HCT116 (cell line): ENCODE measurements around the gene CDH13. TPM values are rescaled to one million over a fixed set of nuclear protein-coding genes. Genes with fewer than 3 reads are reported as not detected.

Experiments used
- ATAC-seq: fragments of 200-7000 bp; cut with Tn5 transposase; 2 replicates; pipeline ENCODE4 v1.9.1; 2020; ENCODE audit warnings: mild to moderate bottlenecking, moderate library complexity
- BruUV-seq: library from RNA; stranded (reverse); fragments of 400-500 nt; replicated peaks from 2 replicates; lab custom pipeline; 2021; lab: Mats Ljungman, UMichigan
- CTCF ChIA-PET: fragments of 300-600 bp; sonication (Branson Sonifier 250); formaldehyde crosslinking; loops from one replicate; lab custom pipeline; 2021; ENCODE audit warnings: antibody characterized with exemption; lab: Charles Lee
- POLR2A ChIA-PET: fragments of 300-600, 350-600 bp; sonication (Branson Sonifier 250); formaldehyde crosslinking; loops from one replicate; lab custom pipeline; 2021; ENCODE audit warnings: antibody characterized with exemption; lab: Charles Lee
- RAD21 ChIA-PET, 2 experiments: fragments of 300-600 bp; sonication (Branson Sonifier 250); formaldehyde crosslinking; loops; one replicate each; lab custom pipeline; 2023; ENCODE audit warnings: low total read pairs in 2 of 2; ENCODE audit not compliant: uncharacterized antibody in 2 of 2, unreplicated experiment in 2 of 2, low non-redundant PET in 1 of 2; lab: Charles Lee
- DNase-seq: peaks from one replicate; pipeline ENCODE4 v3.0.0-alpha.2; 2010; ENCODE audit warnings: low read depth, low spot score
- H2AFZ ChIP-seq: fragments of 200-600 bp; shearing (Covaris generic), sonication (generic); 2 replicates; pipeline ENCODE4 v1.6.1; 2017; ENCODE audit warnings: low read depth, mixed run types, mixed read lengths, antibody characterized with exemption, low read length; ENCODE audit not compliant: poor library complexity, severe bottlenecking
- H3K27ac ChIP-seq: 2 replicates; pipeline ENCODE4 v1.5.1; 2012; ENCODE audit warnings: low read depth, low read length
- H3K27me3 ChIP-seq: fragments of 200-600 bp; sonication (generic); 2 replicates; pipeline ENCODE4 v1.6.1; 2016; ENCODE audit warnings: mixed run types, low read length, mixed read lengths; ENCODE audit not compliant: insufficient read depth
- H3K36me3 ChIP-seq, 2 experiments: fragments of 200-500 bp in 1 of 2; fragments of 200-600 bp in 1 of 2; sonication (Bioruptor generic) in 1 of 2; sonication (generic) in 1 of 2; 2 replicates each; pipeline versions ENCODE4 v1.5.1 to v1.6.1; 2014 to 2016; ENCODE audit warnings: low read length in 2 of 2, inconsistent platforms in 1 of 2, mixed read lengths in 1 of 2, mixed run types in 1 of 2; ENCODE audit not compliant: insufficient read depth in 2 of 2, control insufficient read depth in 1 of 2
- H3K4me1 ChIP-seq, 2 experiments: fragments of 200-600 bp in 1 of 2; sonication (generic) in 1 of 2; 2 replicates each; pipeline versions ENCODE4 v1.5.1 to v1.6.1; 2012 to 2017; ENCODE audit warnings: low read length in 2 of 2, inconsistent platforms in 1 of 2, mild to moderate bottlenecking in 1 of 2, mixed read lengths in 1 of 2, mixed run types in 1 of 2, moderate library complexity in 1 of 2; ENCODE audit not compliant: insufficient read depth in 2 of 2, control insufficient read depth in 1 of 2
- H3K4me2 ChIP-seq: fragments of 200-600 bp; sonication (generic); 2 replicates; pipeline ENCODE4 v1.6.1; 2017; ENCODE audit warnings: mixed run types, low read length, mixed read lengths
- H3K4me3 ChIP-seq, 2 experiments: fragments of 200-600 bp in 1 of 2; sonication (generic) in 1 of 2; replicated peaks in 1 of 2; 2 replicates each; pipeline ENCODE4 v1.5.1; 2011 to 2016; ENCODE audit warnings: low read length in 2 of 2, control low read depth in 1 of 2, low read depth in 1 of 2, mild to moderate bottlenecking in 1 of 2, mixed read lengths in 1 of 2, mixed run types in 1 of 2
- H3K79me2 ChIP-seq: fragments of 200-600 bp; sonication (generic); 2 replicates; pipeline ENCODE4 v1.6.1; 2017; ENCODE audit warnings: mild to moderate bottlenecking, mixed run types, low read length, moderate library complexity, mixed read lengths; ENCODE audit not compliant: insufficient read depth
- H3K9ac ChIP-seq: fragments of 200-600 bp; sonication (generic); 2 replicates; pipeline ENCODE4 v1.6.1; 2016; ENCODE audit warnings: low read length, mixed read lengths
- H3K9me2 ChIP-seq: fragments of 200-600 bp; sonication (generic), shearing (Covaris generic); 2 replicates; pipeline ENCODE4 v1.6.1; 2017; ENCODE audit warnings: mixed run types, mild to moderate bottlenecking, moderate library complexity; ENCODE audit not compliant: insufficient read depth
- H3K9me3 ChIP-seq, 2 experiments: fragments of 200-500 bp in 1 of 2; fragments of 200-600 bp in 1 of 2; sonication (Bioruptor generic) in 1 of 2; sonication (generic) in 1 of 2; 2 replicates each; pipeline ENCODE4 v1.6.1; 2014 to 2017; ENCODE audit warnings: low read length in 2 of 2, mixed read lengths in 2 of 2, inconsistent platforms in 1 of 2, low read depth in 1 of 2, mild to moderate bottlenecking in 1 of 2, mixed run types in 1 of 2, moderate library complexity in 1 of 2; ENCODE audit not compliant: control insufficient read depth in 1 of 2, insufficient read depth in 1 of 2
- H4K20me1 ChIP-seq: fragments of 200-600 bp; sonication (generic), shearing (Covaris generic); 2 replicates; pipeline ENCODE4 v1.6.1; 2017; ENCODE audit warnings: mixed run types, mild to moderate bottlenecking, moderate library complexity; ENCODE audit not compliant: insufficient read depth
- CBX3 ChIP-seq: IDR thresholded peaks from 2 replicates; pipeline ENCODE4 v1.6.1; 2012; ENCODE audit warnings: low read depth
- RAD21 ChIP-seq: IDR thresholded peaks from 2 replicates; pipeline ENCODE4 v1.6.1; 2012; ENCODE audit warnings: low read depth, mild to moderate bottlenecking
- SIN3A ChIP-seq: IDR thresholded peaks from 2 replicates; pipeline ENCODE4 v1.6.1; 2012; ENCODE audit warnings: low read depth
- SP1 ChIP-seq: IDR thresholded peaks from 2 replicates; pipeline ENCODE4 v1.6.1; 2012; ENCODE audit warnings: low read depth
- SRF ChIP-seq: IDR thresholded peaks from 2 replicates; pipeline ENCODE4 v1.6.1; 2012; ENCODE audit warnings: low read depth
- ZFX ChIP-seq: fragments of 450-650 bp; IDR thresholded peaks from 2 replicates; pipeline ENCODE4 v1.6.1; 2017
- ZNF274 ChIP-seq: fragments of 200-500 bp; sonication (Bioruptor generic); IDR thresholded peaks from 2 replicates; pipeline ENCODE4 v1.6.1; 2014; ENCODE audit warnings: mild to moderate bottlenecking, low read depth, low read length, inconsistent platforms
- intact Hi-C: fragments of 100-400 bp; cut with micrococcal nuclease; formaldehyde crosslinking; loops from 2 replicates; pipeline ENCODE4 v1.10.0; 2022
- total RNA-seq: library from RNA; stranded (reverse); gene quantifications from one replicate; pipeline ENCODE4 v1.2.1, GENCODE V29; 2021; ENCODE audit not compliant: unreplicated experiment
- TF ChIP-seq, protein P1 (sequence below): IDR thresholded peaks from 2 replicates; pipeline ENCODE4 v1.6.1; 2012
- TF ChIP-seq, protein P2 (sequence below): IDR thresholded peaks from 2 replicates; pipeline ENCODE4 v1.6.1; 2011; ENCODE audit warnings: mild to moderate bottlenecking, low read length, moderate library complexity; ENCODE audit not compliant: insufficient replicate concordance; ENCODE audit errors: extremely low read depth
- TF ChIP-seq, protein P3 (sequence below): IDR thresholded peaks from 2 replicates; pipeline ENCODE4 v1.6.1; 2012; ENCODE audit warnings: low read depth

The CDH13 gene
- total RNA-seq, 1 experiment from 2014 or later = not detected

DNA sequence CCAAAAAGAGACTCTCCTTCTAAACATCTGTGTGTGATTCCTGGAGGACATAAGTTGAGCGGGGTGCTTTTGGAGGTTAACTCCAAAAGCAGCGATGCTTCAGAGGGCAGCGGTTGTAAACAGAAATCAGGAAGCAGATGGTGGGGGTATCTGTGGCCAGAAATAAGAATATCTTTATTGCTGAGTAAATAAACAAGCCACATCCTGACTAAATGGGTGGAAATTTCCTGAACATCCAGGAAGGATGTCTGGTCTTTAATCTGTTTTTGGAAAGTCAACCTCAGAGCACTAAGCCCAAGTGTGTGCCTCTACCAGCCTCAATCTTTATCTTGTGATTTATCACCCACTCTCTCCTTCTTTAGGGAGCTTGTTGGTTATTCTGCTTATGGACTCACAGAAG is 123.3 kb downstream of the CDH13 start:
- intact Hi-C loops = no loop called here
- Histone ChIP-seq H3K9me3 (no peaks in the 10 kb centered on the region), H4K20me1 (no peaks in the 10 kb centered on the region), H3K4me1 (no peaks in the 10 kb centered on the region), H3K9me2 (no peaks in the 10 kb centered on the region), H3K27me3 (peaks cover 4% of the 10 kb centered on the region; the same call in 1 of the 2 replicates), H2AFZ (no peak overlapping the region), H3K4me2 (no peak overlapping the region), H3K9ac (no peak overlapping the region), H3K36me3 (no peaks in the 10 kb centered on the region), H3K27ac (no peak overlapping the region), H3K4me3 (no peak overlapping the region), H3K79me2 (no peaks in the 10 kb centered on the region)
- ChIA-PET CTCF (no interaction called here), POLR2A (no interaction called here), RAD21 (no interaction called here)
- DNase-seq (no peak), ATAC-seq (no peak)
- BruUV-seq = no TSS peak
- TF ChIP-seq SRF = no peak
- TF ChIP-seq ZNF274 = no peak
- no peak for TF ChIP-seq SIN3A
- TF ChIP-seq, protein P1, sequence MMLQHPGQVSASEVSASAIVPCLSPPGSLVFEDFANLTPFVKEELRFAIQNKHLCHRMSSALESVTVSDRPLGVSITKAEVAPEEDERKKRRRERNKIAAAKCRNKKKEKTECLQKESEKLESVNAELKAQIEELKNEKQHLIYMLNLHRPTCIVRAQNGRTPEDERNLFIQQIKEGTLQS = no peak
- TF ChIP-seq CBX3 = no peak
- TF ChIP-seq ZFX = no peak
- TF ChIP-seq, protein P2, sequence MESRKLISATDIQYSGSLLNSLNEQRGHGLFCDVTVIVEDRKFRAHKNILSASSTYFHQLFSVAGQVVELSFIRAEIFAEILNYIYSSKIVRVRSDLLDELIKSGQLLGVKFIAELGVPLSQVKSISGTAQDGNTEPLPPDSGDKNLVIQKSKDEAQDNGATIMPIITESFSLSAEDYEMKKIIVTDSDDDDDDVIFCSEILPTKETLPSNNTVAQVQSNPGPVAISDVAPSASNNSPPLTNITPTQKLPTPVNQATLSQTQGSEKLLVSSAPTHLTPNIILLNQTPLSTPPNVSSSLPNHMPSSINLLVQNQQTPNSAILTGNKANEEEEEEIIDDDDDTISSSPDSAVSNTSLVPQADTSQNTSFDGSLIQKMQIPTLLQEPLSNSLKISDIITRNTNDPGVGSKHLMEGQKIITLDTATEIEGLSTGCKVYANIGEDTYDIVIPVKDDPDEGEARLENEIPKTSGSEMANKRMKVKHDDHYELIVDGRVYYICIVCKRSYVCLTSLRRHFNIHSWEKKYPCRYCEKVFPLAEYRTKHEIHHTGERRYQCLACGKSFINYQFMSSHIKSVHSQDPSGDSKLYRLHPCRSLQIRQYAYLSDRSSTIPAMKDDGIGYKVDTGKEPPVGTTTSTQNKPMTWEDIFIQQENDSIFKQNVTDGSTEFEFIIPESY = no peak
- no peak for TF ChIP-seq RAD21
- TF ChIP-seq SP1 = no peak
- TF ChIP-seq, protein P3, sequence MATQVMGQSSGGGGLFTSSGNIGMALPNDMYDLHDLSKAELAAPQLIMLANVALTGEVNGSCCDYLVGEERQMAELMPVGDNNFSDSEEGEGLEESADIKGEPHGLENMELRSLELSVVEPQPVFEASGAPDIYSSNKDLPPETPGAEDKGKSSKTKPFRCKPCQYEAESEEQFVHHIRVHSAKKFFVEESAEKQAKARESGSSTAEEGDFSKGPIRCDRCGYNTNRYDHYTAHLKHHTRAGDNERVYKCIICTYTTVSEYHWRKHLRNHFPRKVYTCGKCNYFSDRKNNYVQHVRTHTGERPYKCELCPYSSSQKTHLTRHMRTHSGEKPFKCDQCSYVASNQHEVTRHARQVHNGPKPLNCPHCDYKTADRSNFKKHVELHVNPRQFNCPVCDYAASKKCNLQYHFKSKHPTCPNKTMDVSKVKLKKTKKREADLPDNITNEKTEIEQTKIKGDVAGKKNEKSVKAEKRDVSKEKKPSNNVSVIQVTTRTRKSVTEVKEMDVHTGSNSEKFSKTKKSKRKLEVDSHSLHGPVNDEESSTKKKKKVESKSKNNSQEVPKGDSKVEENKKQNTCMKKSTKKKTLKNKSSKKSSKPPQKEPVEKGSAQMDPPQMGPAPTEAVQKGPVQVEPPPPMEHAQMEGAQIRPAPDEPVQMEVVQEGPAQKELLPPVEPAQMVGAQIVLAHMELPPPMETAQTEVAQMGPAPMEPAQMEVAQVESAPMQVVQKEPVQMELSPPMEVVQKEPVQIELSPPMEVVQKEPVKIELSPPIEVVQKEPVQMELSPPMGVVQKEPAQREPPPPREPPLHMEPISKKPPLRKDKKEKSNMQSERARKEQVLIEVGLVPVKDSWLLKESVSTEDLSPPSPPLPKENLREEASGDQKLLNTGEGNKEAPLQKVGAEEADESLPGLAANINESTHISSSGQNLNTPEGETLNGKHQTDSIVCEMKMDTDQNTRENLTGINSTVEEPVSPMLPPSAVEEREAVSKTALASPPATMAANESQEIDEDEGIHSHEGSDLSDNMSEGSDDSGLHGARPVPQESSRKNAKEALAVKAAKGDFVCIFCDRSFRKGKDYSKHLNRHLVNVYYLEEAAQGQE = no peak
